Esophagus muscularis mucosa (tissue), 4 donors: Measurements from ENCODE around the gene FAM168B.

ENCODE experiments used
- EP300 ChIP-seq: sonication (generic); formaldehyde crosslinking; IDR thresholded peaks from one replicate; pipeline ENCODE4 v1.6.1; 2017; ENCODE audit warnings: antibody characterized with exemption
- POLR2A ChIP-seq: fragments of 450-650 bp; IDR thresholded peaks from one replicate; pipeline ENCODE4 v1.6.1; 2017; ENCODE audit warnings: antibody characterized with exemption, moderate library complexity, mild to moderate bottlenecking, low read depth
- POLR2AphosphoS5 ChIP-seq, 2 donors: sonication (generic); formaldehyde crosslinking; IDR thresholded peaks; one replicate each; pipeline ENCODE4 v1.6.1; 2017; ENCODE audit warnings: antibody characterized with exemption in 2 of 2
- TF ChIP-seq, protein P1 (sequence below), 3 experiments: fragments of 200-600 bp in 2 of 3; fragments of 450-650 bp in 1 of 3; sonication (generic) in 2 of 3; IDR thresholded peaks; one replicate each; pipeline ENCODE4 v1.5.1; 2017 to 2019; ENCODE audit warnings: antibody characterized with exemption in 3 of 3, mild to moderate bottlenecking in 2 of 3, moderate library complexity in 1 of 3

DNA sequence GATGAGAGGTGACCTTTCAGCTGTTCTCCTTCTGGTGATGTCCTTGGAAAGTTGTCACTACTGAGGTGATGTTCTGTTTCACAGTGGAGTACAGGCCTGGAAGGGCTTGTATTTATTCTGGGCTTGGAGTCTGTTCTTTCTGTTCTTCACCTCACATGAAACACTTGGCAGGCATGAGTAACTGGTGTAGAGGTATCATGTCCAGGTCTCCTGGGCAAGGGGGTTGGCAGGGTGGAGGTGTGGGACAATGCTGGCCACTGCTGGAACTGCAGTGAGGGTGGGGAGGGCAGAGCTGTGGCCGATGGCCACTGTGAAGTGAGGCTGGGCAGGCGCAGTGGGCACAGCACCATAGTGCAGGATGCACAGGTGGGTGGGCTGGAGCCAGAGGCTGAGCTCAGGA lies 47.3 kb upstream of the FAM168B start:
- TF ChIP-seq, protein P1, sequence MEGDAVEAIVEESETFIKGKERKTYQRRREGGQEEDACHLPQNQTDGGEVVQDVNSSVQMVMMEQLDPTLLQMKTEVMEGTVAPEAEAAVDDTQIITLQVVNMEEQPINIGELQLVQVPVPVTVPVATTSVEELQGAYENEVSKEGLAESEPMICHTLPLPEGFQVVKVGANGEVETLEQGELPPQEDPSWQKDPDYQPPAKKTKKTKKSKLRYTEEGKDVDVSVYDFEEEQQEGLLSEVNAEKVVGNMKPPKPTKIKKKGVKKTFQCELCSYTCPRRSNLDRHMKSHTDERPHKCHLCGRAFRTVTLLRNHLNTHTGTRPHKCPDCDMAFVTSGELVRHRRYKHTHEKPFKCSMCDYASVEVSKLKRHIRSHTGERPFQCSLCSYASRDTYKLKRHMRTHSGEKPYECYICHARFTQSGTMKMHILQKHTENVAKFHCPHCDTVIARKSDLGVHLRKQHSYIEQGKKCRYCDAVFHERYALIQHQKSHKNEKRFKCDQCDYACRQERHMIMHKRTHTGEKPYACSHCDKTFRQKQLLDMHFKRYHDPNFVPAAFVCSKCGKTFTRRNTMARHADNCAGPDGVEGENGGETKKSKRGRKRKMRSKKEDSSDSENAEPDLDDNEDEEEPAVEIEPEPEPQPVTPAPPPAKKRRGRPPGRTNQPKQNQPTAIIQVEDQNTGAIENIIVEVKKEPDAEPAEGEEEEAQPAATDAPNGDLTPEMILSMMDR (IDR thresholded peaks at IDR 0.05): no peak
- TF ChIP-seq POLR2A (no peak), POLR2AphosphoS5 (IDR thresholded peaks at IDR 0.05) (no peak), EP300 (no peak)
